ENCODE results near the gene TBXA2R.

DNA sequence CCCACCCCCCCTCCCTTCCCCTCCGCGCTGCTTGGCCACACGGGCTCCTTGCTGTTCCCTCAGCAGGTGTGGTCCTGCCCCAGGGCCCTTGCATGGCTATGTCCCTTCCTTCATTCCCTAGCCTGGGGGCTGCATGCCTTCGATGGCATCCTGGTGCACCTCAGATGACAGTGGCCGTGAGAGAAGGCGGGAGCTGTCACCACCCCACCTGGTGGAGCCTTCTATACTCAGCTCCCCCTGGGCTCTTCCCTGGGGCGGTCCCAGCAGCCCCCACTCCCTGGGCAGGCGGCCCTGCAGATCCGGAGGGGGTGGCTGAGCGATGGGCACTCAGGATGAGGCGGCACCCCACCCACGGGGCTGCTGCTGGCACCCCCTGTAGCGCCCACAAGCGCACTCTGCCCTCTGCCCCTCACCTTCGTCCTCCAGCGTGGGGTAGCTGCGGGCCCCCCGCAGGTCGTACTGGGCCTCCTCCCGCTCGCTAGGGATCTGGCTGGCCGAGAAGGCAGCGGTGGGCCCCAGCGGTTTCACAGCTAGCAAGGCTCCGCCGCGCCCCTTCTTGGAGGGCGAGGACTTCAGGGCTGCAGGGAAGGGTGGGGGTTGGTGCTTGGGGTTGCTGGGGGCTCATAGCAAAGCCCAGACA, 37.1 kb upstream of the TBXA2R start:
- TF ChIP-seq YY1 (IDR thresholded peaks at IDR 0.05; ENCODE audit: insufficient read depth, insufficient read length), result no peak
- TF ChIP-seq ZNF274 (IDR thresholded peaks at IDR 0.05; ENCODE audit: low read depth, low read length), result no peak

All from NT2/D1 (cell line).